Lower leg skin (tissue), 3 donors: ENCODE results near the gene ABI2.

Experiments used
- POLR2A ChIP-seq, 2 donors: fragments of 450-650 bp; IDR thresholded peaks; one replicate each; pipeline ENCODE4 v1.6.1; 2016 to 2017; ENCODE audit warnings: antibody characterized with exemption in 2 of 2, mild to moderate bottlenecking in 1 of 2, moderate library complexity in 1 of 2
- TF ChIP-seq, protein P1 (sequence below), 3 donors: fragments of 450-650 bp; IDR thresholded peaks; one replicate each; pipeline ENCODE4 v1.5.1; 2016; ENCODE audit warnings: antibody characterized with exemption in 3 of 3, mild to moderate bottlenecking in 3 of 3, moderate library complexity in 2 of 3

DNA sequence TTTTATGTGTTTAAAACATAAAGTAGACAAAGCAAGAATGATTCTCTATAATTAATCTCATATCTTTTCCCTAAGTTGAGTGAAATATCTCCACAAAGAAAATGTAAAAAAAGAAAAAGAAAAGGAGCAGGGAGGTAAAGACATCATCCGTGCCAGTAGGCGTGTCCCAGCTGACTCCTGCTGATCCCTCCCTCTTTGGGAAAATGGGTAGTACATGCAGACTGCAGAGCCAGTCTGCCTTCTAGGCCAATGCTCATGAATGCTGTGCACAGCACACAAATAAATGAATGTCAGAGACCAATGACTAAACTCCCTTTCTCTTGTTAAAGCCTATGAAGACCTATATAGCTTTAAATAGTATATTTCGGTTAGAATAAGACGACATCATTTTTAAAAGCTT lies 142.2 kb downstream of the ABI2 start:
- TF ChIP-seq, protein P1, sequence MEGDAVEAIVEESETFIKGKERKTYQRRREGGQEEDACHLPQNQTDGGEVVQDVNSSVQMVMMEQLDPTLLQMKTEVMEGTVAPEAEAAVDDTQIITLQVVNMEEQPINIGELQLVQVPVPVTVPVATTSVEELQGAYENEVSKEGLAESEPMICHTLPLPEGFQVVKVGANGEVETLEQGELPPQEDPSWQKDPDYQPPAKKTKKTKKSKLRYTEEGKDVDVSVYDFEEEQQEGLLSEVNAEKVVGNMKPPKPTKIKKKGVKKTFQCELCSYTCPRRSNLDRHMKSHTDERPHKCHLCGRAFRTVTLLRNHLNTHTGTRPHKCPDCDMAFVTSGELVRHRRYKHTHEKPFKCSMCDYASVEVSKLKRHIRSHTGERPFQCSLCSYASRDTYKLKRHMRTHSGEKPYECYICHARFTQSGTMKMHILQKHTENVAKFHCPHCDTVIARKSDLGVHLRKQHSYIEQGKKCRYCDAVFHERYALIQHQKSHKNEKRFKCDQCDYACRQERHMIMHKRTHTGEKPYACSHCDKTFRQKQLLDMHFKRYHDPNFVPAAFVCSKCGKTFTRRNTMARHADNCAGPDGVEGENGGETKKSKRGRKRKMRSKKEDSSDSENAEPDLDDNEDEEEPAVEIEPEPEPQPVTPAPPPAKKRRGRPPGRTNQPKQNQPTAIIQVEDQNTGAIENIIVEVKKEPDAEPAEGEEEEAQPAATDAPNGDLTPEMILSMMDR (IDR thresholded peaks at IDR 0.05), result no peak
- TF ChIP-seq POLR2A (IDR thresholded peaks at IDR 0.05), result no peak
